Adrenal gland (tissue), 5 donors: ENCODE data around the gene KHSRP.

Source experiments
- CTCF ChIP-seq, 6 experiments: fragments of 450-650 bp in 4 of 6; fragments of 200-600 bp in 2 of 6; sonication (generic) in 1 of 6; IDR thresholded peaks; 1 replicate in 5 of 6; 2 replicates in 1 of 6; pipeline versions ENCODE4 v1.5.1 to v1.8.0; 2016 to 2021; ENCODE audit warnings: antibody characterized with exemption in 6 of 6, mild to moderate bottlenecking in 2 of 6, moderate library complexity in 1 of 6
- POLR2A ChIP-seq, 2 donors: fragments of 450-650 bp; IDR thresholded peaks; one replicate each; pipeline ENCODE4 v1.6.1; 2017; ENCODE audit warnings: antibody characterized with exemption in 2 of 2, mild to moderate bottlenecking in 2 of 2, moderate library complexity in 1 of 2
- donor health status: DM: no; HTN: no; CAD: no.

- no peak for TF ChIP-seq CTCF (IDR thresholded peaks at IDR 0.05)
- TF ChIP-seq POLR2A (IDR thresholded peaks at IDR 0.05), result no peak
Observed at GRCh38 chr19:6364353-6364752, 60.3 kb downstream of the KHSRP start.
